Measurements from ENCODE around the gene WDR54.

WDR54 gene, protein sequence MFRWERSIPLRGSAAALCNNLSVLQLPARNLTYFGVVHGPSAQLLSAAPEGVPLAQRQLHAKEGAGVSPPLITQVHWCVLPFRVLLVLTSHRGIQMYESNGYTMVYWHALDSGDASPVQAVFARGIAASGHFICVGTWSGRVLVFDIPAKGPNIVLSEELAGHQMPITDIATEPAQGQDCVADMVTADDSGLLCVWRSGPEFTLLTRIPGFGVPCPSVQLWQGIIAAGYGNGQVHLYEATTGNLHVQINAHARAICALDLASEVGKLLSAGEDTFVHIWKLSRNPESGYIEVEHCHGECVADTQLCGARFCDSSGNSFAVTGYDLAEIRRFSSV

DNA sequence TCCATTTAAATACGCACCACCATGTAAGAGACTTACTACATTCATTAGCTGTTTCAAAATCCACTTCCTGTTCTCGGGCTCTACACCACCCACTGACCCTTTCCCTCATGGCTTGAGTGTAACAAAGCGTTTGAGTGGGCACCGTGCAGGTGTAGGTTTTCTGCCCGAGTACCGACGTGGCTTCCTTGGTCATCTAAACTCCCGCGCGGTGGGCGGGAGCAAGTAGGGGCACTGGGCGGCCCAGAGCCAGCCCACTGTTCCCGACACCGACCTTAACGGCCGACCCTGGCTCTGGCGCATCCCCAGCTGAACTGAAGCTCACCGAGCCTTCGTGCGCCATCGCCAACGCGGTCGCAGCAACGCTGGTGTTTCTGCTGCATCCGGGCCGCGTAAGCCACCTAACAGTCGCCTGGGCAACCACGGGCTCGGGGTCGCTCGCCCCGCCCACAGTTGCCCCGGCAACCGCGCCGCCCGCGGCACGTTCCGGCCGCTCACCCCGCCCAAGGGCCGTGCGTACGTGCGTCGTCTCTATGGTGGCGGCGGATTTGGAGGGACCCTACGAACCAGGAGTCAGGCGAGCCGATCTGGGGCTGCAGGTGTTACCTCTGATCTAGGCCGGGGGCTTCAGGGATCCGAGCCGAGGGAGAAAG is at the start of gene WDR54, which contains the start of gene C2orf81:
Gene WDR54 (plus strand): TSS at position 510 of the 650 bp plus-strand sequence. CDS start 424 bp downstream, outside the sequence.
Gene C2orf81 (minus strand): TSS at position 399 of the 650 bp plus-strand sequence. CDS start 59 bp downstream, at position 340.
- no peak for FAIRE-seq

DNA sequence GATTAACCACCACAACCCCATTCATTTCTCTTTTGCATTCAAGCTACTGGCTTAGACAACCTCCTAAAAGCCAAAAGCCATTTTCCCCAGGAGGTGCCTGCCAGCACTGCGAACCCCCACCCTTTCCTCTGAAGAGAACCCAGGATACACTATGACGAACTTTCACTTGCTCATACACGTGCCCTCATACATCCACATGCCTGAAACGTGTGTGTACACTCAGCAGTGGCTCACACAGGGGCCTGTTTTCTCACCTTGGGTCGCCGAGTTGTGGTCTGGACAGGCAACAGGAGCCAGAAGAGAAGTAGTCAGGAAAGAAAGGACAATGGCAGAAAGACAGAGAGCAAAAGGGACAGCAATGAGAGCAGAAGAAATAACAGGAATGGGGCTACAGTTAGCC is 48.9 kb upstream of the WDR54 start:
- no peak for FAIRE-seq

DNA sequence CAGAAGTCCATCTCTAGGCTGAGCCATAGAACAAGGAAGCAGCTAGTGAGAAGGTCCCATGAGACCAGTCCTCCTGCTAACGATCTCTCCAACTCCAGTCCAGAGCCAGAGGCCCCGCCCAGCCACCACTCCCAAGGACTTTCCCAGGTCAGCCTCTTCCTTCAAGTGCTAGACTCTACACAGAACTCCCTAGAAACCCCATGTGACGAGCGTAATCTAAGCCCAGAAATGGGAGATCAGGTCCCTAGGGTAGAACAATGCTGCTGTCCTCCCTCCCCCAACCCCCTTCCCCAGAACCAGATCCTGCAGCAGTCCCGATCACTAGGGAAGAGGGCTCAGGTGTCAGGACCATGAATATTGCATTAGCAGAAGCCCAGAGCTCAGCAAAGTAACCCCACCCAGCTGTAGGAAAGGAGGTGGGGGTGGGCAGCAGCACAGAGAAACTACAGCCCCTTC is 48.3 kb upstream of the WDR54 start:
- FAIRE-seq = no peak

DNA sequence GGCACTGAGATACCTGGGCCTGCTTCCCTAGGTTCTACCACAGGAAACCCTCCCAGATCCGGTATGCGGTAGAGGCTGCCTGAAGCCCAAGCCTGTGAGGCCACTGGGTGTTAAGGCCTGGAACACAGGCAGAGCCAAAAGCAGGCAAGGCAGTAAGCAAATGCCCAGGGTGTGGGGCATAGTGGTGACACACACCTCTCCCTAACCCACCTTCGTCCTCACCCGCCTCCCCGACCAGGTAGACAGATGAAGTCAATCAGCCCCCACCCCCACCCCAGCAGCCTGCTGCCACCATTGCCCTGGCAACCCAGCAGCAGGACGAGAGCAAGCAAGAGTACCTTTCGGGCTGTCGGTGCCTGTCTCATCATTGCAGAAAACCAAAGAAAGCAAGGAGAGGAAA is 47.5 kb upstream of the WDR54 start:
- no peak for FAIRE-seq

DNA sequence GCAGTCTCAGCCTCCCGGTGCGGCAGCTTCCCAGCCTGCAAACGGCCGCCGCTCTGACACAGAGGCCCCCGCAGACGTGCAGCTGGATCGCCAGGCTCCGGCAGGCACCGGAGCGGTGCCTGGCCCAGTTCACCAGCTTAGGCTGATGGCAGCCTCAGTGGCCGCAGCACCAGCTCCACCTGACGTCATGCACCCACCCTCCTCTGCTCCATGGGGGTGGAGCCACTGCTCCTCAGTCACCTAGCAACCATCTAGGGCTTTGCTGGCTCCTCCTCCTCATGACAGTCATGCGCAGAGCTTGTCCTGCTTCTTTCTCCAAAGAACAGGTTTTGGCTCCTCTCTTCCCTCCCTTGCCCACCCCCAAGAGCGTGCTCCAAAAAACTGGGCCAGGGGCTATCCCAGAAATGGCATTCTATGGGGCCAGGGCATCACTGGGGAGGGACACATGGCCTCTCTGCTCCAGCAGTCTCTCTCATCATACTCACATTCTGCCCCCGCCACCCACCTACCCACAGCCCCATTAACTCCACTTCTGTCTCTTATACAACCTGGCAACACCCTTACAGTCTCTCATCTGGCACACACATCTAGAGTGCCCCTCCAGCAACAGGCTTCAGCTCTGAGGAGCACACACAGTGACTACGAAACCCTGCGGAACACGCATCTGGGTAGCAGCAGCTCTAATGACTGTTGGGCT is 46.9 kb upstream of the WDR54 start:
- FAIRE-seq = no peak

DNA sequence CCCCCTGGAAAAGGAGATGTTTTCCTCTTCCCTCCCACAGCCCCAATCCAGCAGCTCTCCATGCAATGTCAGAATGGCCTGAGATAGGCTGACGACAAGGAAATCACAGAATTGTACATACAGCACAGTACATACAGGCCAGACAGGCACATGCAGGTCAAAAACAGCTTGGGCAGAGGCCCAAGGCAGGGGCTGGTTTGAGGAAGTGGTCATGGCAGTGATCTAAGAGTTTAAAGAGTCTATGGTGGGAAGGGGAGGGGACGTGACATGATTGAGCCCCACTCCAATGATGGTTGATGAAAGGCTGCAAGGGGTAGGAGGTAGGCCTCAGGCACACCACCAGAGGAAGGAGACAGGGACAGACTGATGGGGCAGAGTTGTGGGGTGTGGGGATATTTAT is 45.7 kb upstream of the WDR54 start:
- FAIRE-seq = no peak

DNA sequence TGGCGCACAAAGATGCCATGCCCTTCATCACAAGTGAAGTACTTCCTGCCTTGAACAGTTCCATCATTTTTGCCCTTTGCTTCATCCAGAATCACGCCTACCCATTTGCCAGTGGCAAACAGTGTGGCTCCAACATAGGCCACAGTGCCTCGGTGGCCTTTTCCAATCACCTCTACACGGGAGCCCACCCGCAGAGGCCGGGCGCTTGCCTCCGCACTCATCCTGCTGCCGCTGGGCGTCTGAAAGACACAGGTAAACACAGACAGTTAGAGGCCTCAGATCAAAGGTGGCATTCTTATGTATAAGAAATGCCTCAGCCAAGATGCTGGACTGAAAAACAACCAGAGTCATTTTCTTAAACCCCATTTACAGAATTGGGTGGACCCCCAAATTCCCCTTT is 43.5 kb upstream of the WDR54 start:
- no peak for FAIRE-seq

DNA sequence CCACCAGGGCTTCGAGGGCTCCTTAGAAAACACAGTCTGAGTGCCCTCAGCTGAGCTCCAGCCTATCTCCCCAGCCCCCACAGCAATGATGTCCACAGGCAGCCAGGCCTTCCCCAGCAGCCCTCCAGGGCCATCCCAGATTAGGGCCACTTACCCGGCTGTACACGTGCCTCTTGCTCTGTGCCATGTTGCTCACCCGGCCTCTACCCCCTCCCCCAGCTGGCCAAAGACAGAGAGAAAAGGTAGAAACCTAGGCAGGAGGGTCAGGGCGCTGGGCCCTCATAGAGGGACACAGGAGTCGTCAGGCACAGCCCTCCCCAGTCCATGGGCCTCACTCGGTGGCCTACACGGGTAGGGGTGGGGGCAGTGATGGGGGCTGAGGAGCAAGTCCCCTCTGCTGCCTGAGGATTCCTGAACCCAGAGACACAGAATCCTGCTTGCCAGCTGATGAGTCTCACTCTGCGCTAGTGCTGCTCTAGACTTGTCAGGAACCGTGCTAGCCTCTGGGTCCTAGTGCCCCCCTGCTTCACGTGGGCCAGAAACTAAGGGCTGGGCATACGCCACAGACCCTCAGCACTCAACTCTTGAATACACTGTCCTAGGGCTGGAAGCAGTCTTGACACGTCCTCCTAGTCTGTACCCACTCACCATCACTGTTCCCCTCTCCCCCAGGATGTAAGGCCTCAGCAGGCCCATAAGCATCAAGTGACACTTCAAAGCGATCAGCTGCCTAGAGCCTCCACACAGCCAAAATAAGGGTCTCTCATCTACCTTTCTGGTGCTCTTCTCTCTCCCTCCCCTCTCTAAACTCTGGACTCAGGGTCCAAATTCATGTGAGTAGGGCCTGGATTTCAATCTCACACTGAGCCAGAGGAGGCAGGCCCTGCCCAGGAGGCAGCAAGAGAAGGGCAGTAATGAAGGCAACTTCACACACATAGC is 41.4 kb upstream of the WDR54 start, which contains the start of gene DCTN1:
Gene DCTN1 (minus strand): TSS at position 461 of the 939 bp plus-strand sequence. CDS start 274 bp downstream, at position 187.
- no peak for FAIRE-seq

DNA sequence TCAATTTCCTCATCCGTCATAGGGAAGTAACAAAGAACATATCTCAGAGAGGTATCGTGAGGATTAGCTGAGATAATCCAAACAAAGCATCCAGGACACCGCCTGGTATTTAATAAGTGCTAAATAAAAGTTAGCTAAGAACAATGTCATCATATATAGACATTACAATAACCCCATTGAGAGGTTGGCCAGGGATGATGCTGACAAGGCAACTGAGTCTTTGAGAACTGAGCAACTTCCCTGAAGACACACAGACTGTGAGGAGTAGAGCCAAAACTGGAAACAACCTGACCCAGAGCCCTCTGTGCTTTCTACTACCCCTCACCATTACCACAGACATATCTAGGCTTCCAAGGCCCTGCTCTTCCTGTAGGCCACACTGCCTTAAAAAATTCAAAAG is 39.8 kb upstream of the WDR54 start:
- FAIRE-seq = no peak

DNA sequence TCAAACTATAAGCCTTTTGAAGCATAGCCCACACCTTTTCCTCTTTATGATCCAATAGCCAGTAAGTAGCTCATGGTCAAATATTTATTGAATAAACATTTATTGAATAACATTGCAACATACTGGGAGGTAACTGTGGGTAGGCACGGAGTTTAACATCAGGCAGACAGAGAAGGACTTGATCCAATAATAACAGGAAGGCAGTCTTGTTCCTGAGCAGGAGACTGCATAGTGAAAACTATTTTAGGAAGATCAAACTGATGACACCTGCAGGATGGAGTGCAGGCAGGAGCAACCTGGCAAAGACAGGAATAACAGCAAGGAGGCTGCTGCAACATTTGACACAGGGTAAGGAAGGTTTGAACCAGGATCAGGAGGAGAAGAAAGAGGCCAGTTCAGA is 38.3 kb upstream of the WDR54 start:
- FAIRE-seq = no peak

DNA sequence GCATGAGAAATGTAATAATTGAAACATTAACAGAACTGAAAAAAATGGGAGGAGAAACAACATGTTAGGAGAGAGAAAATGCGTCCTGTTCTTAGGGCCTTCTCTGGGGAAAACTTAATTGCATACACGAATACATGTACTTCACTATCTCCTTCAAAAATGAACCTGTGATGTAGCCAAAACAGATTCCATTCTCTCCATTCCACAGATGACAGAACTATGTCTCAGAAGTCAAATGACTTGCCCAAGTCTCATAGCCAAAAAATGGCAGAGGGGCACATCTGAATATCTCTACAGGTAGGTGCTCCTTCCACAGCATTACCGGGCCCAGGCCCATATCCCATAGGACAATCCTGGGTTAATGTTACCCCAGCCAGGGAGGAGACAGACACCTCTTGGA is 37.5 kb upstream of the WDR54 start:
- no peak for FAIRE-seq

DNA sequence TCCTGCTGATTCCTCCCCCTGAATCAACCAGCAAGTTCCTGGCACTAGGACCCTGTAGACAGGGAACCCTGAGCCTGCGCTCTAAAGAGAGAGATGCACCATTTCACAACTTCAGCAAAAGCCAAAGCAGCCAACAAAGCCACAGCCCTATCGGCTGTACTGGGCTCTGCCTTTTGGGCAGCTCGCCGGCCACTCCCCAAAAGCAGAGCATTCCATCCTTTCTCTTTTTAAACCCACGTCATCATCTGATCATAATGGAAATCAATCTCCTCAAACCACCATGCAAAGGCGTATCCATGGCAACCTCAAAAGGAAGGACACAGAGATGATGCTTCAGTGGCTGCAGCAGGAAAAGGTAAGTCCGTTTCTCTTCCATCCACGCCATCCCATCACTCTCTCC is 36.1 kb upstream of the WDR54 start:
- FAIRE-seq = no peak

DNA sequence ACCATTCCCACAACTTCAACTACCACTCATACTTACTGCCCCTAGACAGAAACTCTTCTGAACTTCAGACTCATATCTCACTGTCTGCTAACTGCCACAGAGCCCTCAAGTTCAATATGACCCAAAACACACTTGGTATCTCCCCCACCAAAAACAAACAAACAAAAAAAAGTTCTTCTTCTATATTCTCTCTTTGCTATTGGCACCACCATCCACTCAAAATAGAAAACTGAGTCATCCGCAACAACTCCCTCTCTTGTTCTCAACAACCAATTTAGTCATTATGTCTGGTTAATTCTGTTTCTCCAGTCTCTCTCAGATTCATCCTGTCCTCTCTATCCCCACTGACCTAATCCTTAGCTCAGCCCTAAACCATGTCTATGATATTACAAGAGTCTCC is 34.2 kb upstream of the WDR54 start:
- no peak for FAIRE-seq

DNA sequence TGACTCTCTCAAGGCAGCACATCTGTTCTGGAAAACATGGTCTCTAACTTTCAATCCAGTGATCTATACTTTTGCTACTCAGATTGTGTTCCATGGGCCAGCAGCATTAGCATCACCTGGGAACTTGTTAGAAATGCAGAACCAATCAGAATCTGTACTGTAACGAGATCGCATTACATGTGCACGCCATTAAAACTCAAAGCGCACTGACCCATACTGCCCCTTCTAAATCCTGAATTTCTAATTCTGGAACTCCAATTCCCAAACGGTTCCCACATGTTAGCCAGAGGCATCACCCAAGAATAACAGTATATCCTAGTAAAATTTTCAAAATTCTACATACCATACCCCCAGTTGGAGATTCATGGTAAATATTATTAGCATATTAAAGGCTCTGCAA is 30.9 kb upstream of the WDR54 start:
- no peak for FAIRE-seq

DNA sequence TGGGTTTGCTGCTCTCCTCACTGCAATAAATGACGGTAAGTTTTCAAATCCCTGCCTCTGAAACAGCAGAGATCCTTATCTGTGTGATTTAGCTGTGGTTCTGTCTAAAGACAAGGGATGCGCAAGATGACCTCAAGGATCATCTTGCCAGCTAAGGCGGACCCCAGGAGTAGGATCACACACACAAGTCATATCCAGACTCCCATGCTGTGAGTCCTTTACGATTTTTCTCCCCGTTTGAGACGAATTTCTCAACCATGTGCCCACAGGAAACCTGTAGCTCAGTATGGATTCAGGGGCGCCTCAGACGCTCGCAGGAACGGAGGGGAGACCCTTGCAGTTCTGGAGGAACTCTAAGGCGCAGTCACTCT is 30.3 kb upstream of the WDR54 start:
- FAIRE-seq = no peak

DNA sequence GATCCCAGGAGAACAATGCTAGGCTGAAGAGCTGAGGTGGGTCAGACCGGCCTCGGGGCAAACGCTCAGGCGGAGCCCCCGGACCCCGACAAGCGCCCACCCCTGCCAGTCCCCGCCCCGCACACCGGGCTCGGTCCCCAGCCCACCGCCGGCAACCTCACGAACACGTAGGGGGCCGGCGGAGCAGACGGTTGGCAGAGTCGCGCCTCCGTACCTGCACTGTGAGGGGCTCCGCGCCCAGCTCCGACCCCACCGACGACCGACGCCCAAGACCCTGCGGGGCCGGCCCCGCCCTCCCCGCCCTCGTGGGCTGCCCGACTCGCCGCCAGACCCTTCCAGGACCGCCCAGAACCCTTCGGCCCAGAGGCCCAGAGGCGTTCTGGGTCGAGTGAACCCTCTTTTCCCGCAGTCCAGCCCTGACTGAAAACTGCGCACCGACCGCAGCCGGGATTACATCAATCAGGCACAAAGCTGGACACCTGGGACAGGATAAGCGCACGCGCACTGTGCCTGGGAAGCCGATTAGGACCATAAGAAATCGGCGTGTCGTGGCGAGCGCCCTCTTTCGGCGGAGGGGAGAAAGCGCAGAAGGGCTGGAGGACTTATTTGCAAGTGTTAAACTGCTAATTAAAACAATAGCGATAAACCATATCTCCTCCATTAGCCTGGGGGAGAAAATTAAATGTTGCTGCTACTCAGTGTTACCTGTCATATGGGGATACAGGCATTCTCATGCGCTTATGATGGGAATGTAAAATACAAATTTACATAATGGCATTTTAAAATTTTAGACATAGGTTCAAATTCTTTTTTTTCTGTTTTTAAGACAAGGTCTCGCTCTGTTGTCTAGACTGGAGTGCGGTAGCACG is 29.7 kb upstream of the WDR54 start:
- FAIRE-seq = no peak

DNA sequence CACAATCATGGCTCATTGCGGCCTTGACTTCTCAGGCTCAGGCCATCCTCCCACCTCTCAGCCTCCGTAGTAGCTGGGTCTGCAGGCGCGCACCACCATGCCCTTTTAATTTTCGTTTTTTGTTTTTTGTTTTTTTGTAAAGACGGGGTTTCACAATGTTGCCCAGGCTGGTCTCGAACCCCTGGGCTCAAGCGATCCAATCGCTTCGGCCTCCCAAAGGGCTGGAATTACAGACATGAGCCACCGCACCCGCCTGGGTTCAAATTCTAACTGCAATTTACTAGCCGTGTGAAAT is 29.1 kb upstream of the WDR54 start:
- no peak for FAIRE-seq

DNA sequence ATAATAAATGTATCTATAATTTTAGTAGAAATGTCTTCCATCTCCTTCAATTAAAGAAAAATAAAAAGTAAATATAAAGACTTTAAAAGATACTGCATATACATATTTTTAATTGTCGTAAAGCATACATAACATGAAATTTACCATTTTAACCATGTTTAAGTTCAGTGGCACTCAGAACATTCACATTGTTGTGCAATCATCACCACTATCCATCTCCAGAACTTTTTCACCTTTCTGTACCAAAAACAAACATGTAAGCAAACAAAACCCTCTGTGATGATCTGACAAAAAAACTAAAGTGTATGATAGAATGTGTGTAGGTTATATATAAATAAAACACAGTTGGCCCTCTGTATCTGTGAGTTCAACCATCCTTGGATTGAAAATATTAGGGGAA is 28.0 kb upstream of the WDR54 start:
- FAIRE-seq = no peak

DNA sequence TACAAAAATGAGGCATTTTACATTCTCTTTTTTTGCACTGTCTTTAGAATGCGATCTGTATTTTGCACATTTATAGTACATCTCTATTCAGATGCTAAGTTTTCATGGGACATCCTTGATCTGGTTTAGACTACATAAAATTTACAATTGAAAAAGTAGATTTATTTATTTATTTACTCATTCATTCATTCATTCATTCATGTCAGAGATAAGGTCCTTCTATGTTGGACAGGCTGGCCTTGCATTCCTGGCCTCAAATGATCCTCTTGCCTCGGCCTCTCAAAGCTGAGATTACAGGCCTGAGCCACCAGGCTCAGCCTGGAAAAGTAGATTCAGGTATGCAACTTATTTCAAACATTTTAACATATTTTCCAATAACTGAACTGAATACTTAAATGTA is 25.4 kb upstream of the WDR54 start:
- FAIRE-seq = no peak

DNA sequence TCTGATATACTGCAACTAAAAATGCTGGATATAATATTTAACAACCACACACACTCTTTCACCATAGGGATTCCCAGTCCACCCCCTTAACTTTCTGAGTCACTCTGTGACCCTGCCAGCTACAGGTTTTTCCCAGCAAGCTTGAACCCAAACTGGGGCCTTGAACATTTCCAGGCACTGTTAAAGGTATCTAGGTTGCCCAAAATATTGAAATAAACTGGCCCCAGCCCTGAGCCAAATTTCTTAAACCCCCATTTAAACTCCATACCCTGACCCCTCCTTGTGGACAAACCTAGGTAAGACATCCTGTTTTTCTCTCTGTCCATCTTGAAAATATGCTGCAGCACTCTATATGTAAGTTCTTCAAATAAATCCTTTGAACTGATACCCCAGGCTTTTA is 21.7 kb upstream of the WDR54 start:
- no peak for FAIRE-seq

DNA sequence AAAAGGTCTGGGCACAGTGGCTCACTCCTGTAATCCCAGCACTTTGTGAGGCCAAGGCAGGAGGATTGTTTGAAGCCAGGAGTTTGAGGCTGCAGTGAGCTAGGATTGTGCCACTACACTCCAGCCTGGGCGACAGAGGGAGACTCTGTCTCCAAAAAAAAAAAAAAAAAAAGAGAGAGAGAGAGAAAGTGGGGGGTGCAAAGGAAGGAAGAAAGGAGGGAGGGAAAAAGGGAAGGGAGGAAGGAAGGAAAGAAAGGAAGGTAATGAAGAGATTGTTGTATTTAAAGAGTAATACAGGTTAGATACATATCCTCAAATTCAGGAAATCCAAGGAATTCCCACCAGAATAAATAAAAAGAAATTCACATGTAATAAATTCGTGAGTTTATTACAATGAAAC is 19.6 kb upstream of the WDR54 start:
- no peak for FAIRE-seq

DNA sequence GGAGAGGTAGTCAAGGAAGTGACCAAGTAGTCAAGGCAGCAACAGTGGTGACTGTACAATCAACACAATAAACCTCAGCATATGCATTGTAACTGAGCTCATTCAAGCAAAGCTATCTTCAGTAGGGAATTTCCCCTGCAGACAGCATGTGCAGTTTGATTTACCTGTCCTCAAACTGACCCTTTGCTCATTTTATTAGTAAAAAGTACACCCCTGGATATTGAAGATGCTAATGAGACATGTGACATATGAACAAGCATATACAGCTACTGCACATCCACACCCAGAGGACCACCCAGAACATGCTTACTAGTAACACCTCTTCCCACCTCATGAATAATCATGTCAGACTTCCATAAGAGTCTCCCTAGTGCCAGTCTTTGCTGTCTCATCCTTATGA is 15.5 kb upstream of the WDR54 start:
- FAIRE-seq = no peak
